GOT3 (cell line): ENCODE results near the gene LMAN2.
"Not testable (repeated sequence)": the region's sequence is repeated elsewhere in the genome, so short reads cannot be mapped to it uniquely, and the experiment has no call there.

Experiments
- DNase-seq: peaks from one replicate; lab custom pipeline; 2025; ENCODE audit warnings: mixed read lengths; lab: John Stamatoyannopoulos, UW

LMAN2 gene

DNA sequence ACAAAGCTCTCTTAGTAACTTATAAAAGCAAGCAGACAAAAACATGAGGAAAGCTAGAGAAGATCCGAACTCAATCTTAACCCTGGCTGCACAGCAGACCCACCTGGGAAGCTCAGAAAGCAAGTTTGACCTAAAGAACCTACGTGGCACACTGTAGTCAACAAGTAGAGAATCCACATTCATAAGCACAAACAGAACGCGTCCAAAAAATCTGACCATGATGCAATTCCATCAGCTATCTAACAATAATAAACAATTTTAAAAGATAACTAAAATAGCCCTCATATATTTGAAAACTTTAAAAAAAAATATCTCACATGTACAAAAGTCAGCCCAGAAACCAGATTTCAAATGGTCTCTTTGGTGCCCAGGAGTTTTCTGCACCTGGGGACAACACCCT lies 4.6 kb downstream of the LMAN2 start:
- DNase-seq: no peak

- DNase-seq: no peak
Measured at GRCh38 chr5:177344891-177345290, 6.6 kb downstream of the LMAN2 start.

DNA sequence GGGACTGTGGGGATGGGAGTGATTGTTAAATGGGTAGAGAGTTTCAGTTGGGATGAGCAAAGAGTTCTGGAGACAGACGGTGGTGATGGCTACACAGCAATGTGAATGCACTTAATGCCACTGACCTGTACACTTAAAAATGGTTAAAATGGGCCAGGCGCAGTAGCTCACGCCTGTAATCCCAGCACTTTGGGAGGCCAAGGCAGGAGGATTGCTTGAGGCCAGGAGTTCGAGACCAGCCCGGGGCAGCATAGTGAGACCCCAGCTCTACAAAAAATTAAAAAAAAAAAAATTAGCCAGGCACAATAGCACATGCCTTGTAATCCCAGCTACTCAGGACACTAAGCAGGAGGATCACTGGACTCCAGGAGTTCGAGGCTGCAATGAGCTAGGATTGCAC lies 7.7 kb downstream of the LMAN2 start:
- no peak for DNase-seq

DNA sequence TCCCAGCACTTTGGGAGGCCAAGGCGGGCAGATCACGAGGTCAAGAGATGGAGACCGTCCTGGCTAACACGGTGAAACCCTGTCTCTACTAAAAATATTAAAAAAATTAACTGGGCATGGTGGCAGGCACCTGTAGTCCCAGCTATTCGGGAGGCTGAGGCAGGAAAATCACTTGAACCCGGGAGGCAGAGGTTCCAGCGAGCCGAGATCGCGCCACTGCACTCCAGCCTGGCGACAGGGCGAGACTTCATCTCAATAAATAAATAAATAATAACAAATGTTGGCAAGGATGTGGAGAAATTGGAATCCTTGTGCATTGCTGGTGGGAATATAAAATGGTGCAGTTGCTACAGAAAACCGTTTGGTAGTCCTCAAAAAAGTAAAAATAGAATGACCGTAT lies 8.5 kb downstream of the LMAN2 start:
- not testable (repeated sequence) for DNase-seq

DNA sequence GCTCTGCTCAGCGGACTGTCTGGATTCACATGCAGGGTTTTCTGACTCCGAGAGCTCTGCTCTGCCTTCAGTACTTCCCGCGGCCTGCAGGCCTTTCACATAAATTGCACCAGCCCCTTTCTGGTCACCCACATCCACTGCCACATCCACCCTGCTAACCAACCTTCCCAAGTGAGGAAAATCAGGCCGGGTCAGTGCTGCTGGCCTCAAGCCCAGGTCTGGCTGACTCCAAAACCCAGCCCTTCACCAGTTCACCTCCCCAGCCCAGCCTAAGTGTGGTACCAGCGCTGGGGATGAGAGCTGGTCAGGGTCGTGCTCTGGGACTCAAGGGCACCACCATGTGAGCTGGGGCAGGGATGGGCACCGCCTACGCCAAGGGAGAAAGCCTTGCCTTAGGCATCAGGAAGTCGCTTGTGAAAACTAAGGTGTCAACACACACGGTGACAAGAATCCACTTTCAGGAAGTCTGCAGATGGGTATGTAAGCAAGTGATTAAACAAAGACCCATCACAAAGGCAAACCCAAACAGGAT lies 12.3 kb downstream of the LMAN2 start:
- no peak for DNase-seq

- no peak for DNase-seq
Measured at GRCh38 chr5:177338251-177339106, 13.0 kb downstream of the LMAN2 start.

DNA sequence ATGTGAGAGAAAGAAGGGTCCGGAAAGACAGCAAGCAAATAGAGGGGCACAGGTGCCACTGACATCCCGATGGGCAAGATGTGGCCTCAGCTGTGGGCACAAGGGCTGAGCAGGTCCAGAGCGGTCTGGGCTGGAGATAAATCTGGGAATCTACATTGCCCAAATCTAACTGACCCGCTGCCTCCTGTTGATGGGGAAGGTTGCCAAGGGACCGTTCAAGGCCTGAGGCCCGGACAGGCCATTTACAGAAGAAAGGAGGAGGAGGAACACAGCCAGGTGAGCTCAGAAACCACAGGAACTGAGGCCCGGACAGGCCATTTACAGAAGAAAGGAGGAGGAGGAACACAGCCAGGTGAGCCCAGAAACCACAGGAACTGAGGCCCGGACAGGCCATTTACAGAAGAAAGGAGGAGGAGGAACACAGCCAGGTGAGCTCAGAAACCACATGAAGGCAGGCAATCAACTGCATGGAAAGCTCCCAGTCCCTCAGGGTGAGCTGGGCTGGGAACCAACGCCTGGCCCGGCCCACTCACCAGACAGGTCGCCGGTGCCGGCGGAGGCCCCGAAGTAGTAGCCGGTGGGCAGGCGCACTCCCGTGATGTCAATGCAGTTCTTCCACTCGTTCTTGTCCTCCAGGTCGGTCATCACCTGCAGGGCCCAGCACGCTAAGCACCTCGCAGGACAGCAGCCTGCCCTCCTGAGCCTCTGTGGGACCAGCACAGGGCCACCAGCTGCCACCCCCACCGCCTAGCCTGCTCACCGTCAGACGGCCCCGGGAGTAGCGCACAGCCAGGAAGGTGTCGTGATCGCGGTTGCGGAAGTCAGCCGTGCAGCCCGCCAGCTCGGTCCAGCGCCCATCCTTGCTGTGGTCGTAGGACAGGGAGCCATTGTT lies 14.6 kb downstream of the LMAN2 start:
- no peak for DNase-seq

DNA sequence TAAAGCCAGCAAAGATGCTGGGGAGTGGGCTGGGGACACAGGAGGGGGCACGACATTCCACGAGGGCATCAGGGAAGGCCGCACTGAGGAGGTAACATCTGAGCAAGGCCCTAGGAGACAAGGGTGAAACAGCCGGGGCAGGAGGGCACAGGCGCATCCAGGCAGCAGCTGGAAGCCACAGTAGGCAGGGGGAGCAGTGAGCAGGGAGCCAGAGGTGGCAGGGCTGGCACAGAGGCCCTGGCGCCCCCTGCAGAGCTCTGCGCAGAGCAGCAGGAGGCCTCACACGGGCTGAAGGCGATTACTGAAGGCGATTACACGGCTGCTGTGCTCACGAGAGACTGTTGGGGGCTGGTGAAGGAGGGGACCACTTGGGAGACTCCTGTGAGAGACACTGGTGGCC lies 15.4 kb downstream of the LMAN2 start:
- DNase-seq: no peak

DNA sequence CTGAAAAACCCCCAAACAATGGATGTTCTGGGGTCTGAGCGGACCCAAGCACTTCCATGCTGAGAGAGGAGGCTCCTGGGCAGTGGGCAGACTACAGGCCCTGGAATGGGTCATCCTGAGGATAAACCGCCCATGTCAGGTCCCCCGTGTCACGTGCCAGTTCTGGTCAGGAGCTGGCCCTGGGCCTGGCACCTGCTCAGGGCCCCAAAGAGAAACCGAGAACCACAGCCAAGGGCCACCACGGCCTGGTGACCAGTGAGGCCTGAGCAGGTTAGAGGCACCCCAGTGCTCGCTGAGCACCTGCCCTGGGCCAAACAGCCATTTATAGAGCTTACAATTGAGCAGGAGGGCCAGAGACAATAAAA lies 15.8 kb downstream of the LMAN2 start:
- no peak for DNase-seq

GRCh38 chr5:177334781-177335700 lies 16.4 kb downstream of the LMAN2 start:
- no peak for DNase-seq

DNA sequence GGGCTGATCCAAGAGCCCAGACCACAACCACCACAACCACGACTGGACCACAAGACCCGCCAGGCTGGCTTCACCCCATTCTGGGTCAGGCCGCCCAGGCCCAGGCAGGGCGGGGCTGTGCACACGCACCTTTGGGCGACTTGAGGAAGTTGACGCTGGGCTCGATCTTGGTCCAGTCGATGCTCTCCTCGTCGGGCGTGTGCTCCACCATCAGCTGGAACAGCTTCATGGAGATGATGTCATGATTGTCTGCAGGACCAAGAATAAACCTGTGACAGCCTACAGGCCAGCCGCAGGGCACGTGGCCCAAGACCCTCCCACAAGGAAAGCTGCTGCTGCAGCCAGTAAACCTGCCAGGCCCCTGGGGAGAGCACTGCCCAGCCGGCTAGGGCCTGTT lies 17.3 kb downstream of the LMAN2 start:
- no peak for DNase-seq

DNA sequence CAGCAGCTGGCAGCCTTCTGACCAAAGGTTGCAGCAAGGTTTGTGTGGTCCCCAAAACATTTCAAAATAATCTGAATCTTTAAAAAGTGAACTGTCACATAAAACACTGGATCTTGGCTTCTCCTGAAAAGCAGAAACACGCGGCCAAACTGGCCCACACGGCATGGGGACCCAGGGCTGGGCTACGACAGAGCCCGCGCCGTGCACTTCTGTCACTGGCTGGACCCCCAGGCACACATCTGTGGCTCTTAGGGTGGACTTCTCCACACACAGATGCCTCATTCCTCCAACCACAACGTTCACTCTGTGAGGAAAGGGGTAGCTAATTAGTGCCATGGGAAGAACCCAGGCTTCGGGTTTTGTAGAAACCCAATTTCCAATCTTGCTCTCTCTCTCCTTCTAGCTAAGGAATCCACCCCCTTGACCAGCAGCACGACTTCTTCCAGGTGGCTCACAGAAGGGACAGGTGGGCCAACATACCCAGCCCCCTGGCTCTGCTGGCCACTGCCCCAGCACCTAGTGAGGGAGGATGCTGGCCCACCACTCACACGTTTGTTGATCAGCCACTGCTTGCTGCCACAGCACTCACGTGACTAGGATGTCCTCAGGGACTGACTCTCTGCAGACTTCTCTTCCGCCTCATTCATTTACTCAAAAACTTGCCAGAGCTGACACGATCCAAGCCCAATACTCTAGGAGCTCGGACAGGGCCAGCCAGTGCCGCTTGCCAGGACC lies 17.9 kb downstream of the LMAN2 start:
- DNase-seq: no peak

DNA sequence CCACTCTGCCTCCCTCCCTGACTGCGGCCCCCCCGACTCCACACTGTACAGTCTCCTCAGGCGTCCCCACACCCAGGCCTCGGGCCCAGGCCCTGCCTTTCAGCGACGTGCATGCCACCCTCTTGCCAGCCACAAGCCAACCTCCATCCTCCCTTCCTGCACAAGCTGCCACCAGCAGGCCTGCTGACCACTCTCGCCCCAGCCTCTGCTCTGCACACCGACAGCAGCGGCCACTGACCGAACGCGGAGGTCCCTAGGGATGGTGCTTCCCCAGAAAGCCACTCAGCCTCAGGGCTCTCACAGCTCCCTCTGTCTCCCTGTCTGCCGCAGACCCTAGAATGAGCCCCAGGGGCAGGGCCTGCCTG lies 18.6 kb downstream of the LMAN2 start:
- DNase-seq: no peak

- DNase-seq: no peak
Measured at GRCh38 chr5:177332031-177332895, 19.2 kb downstream of the LMAN2 start.

- no peak for DNase-seq
Measured at GRCh38 chr5:177330991-177331842, 20.3 kb downstream of the LMAN2 start.

DNA sequence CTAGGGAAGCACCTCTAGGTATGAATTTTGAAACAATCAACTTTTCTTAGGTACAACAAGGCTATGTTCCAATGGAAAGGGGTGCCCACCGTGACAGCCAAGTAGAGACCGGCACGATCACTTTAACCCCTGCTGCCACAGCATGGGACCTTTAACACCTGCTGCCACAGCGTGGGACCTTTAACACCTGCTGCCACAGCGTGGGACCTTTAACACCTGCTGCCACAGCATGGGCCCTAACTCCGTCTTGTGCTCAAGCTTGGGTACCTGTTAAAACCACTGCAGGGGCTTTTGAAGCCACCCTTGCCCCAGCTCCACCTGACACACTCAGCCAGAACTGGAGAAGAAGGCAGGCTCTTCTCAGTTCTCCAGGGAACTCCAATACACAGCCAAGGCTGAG lies 21.6 kb downstream of the LMAN2 start:
- DNase-seq: no peak

DNA sequence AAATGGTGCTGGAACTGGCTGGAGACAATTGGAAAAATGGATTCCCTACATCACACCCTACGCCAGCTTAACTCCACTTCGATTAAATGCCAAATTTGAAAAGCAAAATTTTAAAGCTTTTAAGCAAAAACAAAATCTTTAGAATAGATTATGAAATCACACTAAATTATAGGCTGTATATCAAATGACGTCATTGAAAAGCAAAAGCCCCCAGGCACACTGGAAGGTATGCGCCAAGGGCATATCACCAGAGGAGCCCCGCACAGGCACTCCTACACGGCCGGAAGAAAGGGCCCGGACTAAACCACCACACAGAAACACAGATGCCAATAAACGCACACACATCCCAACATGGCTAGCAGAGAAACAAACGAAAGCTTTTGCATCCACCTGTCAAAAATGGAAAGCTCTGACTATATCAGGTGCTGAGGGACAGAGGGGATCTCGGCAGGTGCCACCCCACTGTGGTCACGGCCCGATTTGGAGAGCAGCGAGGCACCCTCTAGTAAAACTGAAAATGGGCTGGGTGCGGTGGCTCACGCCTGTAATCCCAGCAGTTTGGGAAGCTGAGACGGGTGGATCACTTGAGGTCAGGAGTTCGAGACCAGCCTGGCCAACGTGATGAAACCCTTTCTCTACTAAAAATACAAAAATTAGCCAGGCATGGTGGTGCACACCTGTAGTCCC lies 22.8 kb downstream of the LMAN2 start:
- no peak for DNase-seq
